Activated T-cell treated with anti-CD3 and anti-CD28 coated beads, Interleukin-2, amount 50 U/mL, for 24 hours (primary cell): Measurements from ENCODE around the gene TIMM10.

Source experiments
- DNase-seq: peaks from one replicate; pipeline ENCODE4 v3.0.0-alpha.2; 2020
- H3K27ac Mint-ChIP-seq: 2 replicates; pipeline ENCODE4 v1.8.0; 2020; ENCODE audit warnings: mild to moderate bottlenecking, mixed read lengths
- H3K27me3 Mint-ChIP-seq: 2 replicates; pipeline ENCODE4 v1.8.0; 2020; ENCODE audit warnings: mixed read lengths
- H3K36me3 Mint-ChIP-seq: 2 replicates; pipeline ENCODE4 v1.8.0; 2020; ENCODE audit warnings: low read depth, mixed read lengths
- H3K4me1 Mint-ChIP-seq: 2 replicates; pipeline ENCODE4 v1.8.0; 2020; ENCODE audit warnings: low read depth, mixed read lengths
- H3K4me3 Mint-ChIP-seq: 2 replicates; pipeline ENCODE4 v1.8.0; 2020; ENCODE audit warnings: mild to moderate bottlenecking, moderate library complexity, mixed read lengths
- H3K9me3 Mint-ChIP-seq: 2 replicates; pipeline ENCODE4 v1.8.0; 2020; ENCODE audit warnings: mixed read lengths

Gene TIMM10

GRCh38 chr11:57502376-57502775 is 28.2 kb downstream of the TIMM10 start:
- no peak for DNase-seq
- no peaks in the 10 kb centered on the region for H3K9me3 Mint-ChIP-seq
- no peak overlapping the region for H3K4me3 Mint-ChIP-seq
- H3K27me3 Mint-ChIP-seq: no peaks in the 10 kb centered on the region
- H3K4me1 Mint-ChIP-seq: peaks cover 4% of the 10 kb centered on the region
- no peak overlapping the region for H3K27ac Mint-ChIP-seq
- peaks cover 66% of the 10 kb centered on the region for H3K36me3 Mint-ChIP-seq

- no peak overlapping the region for H3K27ac Mint-ChIP-seq
- no peaks in the 10 kb centered on the region for H3K9me3 Mint-ChIP-seq
- no peaks in the 10 kb centered on the region for H3K27me3 Mint-ChIP-seq
- no peak for DNase-seq
- no peak overlapping the region for H3K4me3 Mint-ChIP-seq
- H3K36me3 Mint-ChIP-seq: peaks cover 70% of the 10 kb centered on the region
- H3K4me1 Mint-ChIP-seq: peaks cover 4% of the 10 kb centered on the region
Measured at GRCh38 chr11:57501953-57502352, 28.6 kb downstream of the TIMM10 start.

- H3K36me3 Mint-ChIP-seq: peaks cover 74% of the 10 kb centered on the region
- no peak overlapping the region for H3K4me3 Mint-ChIP-seq
- DNase-seq: no peak
- H3K4me1 Mint-ChIP-seq: peaks cover 4% of the 10 kb centered on the region
- H3K27ac Mint-ChIP-seq: no peak overlapping the region
- no peaks in the 10 kb centered on the region for H3K27me3 Mint-ChIP-seq
- H3K9me3 Mint-ChIP-seq: no peaks in the 10 kb centered on the region
Measured at GRCh38 chr11:57500926-57501325, 29.6 kb downstream of the TIMM10 start.

- Mint-ChIP-seq H3K4me1 (peaks cover 4% of the 10 kb centered on the region), H3K36me3 (peaks cover 74% of the 10 kb centered on the region), H3K27me3 (no peaks in the 10 kb centered on the region), H3K4me3 (no peak overlapping the region), H3K9me3 (no peaks in the 10 kb centered on the region), H3K27ac (no peak overlapping the region)
- no peak for DNase-seq
Measured at GRCh38 chr11:57500515-57500914, 30.0 kb downstream of the TIMM10 start.

GRCh38 chr11:57499983-57500461 is 30.5 kb downstream of the TIMM10 start:
- Mint-ChIP-seq H3K36me3 (peaks cover 72% of the 10 kb centered on the region), H3K27me3 (no peaks in the 10 kb centered on the region), H3K27ac (no peak overlapping the region), H3K4me1 (peaks cover 4% of the 10 kb centered on the region), H3K9me3 (no peaks in the 10 kb centered on the region), H3K4me3 (no peak overlapping the region)
- no peak for DNase-seq

GRCh38 chr11:57499413-57499982 is 31.1 kb downstream of the TIMM10 start:
- Mint-ChIP-seq H3K36me3 (peaks cover 69% of the 10 kb centered on the region), H3K9me3 (no peaks in the 10 kb centered on the region), H3K27ac (no peak overlapping the region), H3K4me1 (peaks cover 5% of the 10 kb centered on the region), H3K4me3 (no peak overlapping the region), H3K27me3 (no peaks in the 10 kb centered on the region)
- DNase-seq: peak; percentile 66

- H3K36me3 Mint-ChIP-seq: peaks cover 75% of the 10 kb centered on the region
- peak overlapping the region; percentile 26 for H3K27ac Mint-ChIP-seq
- H3K4me3 Mint-ChIP-seq: no peak overlapping the region
Measured at GRCh38 chr11:57498540-57498939, 32.0 kb downstream of the TIMM10 start.

GRCh38 chr11:57497303-57498247 is 33.0 kb downstream of the TIMM10 start:
- no peak for DNase-seq
- Mint-ChIP-seq H3K4me1 (peaks cover 16% of the 10 kb centered on the region), H3K27ac (no peak overlapping the region), H3K9me3 (no peaks in the 10 kb centered on the region), H3K27me3 (no peaks in the 10 kb centered on the region), H3K36me3 (peaks cover 78% of the 10 kb centered on the region), H3K4me3 (no peak overlapping the region)

More at GRCh38 chr11:57498540-57498939, 32.0 kb downstream of the TIMM10 start:
- DNase-seq: no peak
- Mint-ChIP-seq H3K9me3 (no peaks in the 10 kb centered on the region), H3K27me3 (no peaks in the 10 kb centered on the region), H3K4me1 (peaks cover 14% of the 10 kb centered on the region)

- Mint-ChIP-seq H3K36me3 (peaks cover 75% of the 10 kb centered on the region), H3K27me3 (no peaks in the 10 kb centered on the region), H3K9me3 (no peaks in the 10 kb centered on the region), H3K4me3 (no peak overlapping the region), H3K4me1 (peaks cover 16% of the 10 kb centered on the region), H3K27ac (peak overlapping the region; percentile 26)
- no peak for DNase-seq
Measured at GRCh38 chr11:57496109-57496820, 34.3 kb downstream of the TIMM10 start.

- Mint-ChIP-seq H3K36me3 (peaks cover 81% of the 10 kb centered on the region), H3K4me1 (peaks cover 12% of the 10 kb centered on the region), H3K27ac (peak overlapping the region; percentile 95), H3K4me3 (no peak overlapping the region), H3K9me3 (no peaks in the 10 kb centered on the region), H3K27me3 (no peaks in the 10 kb centered on the region)
- peak; percentile 84 for DNase-seq
Measured at GRCh38 chr11:57493507-57494503, 36.7 kb downstream of the TIMM10 start.

GRCh38 chr11:57491371-57492061 is 39.0 kb downstream of the TIMM10 start:
- Mint-ChIP-seq H3K4me1 (peaks cover 12% of the 10 kb centered on the region), H3K27ac (no peak overlapping the region), H3K9me3 (no peaks in the 10 kb centered on the region), H3K27me3 (no peaks in the 10 kb centered on the region), H3K36me3 (peaks cover 79% of the 10 kb centered on the region), H3K4me3 (no peak overlapping the region)
- peak; percentile 69 for DNase-seq

GRCh38 chr11:57490456-57491248 is 39.9 kb downstream of the TIMM10 start:
- Mint-ChIP-seq H3K4me1 (peaks cover 12% of the 10 kb centered on the region), H3K36me3 (peaks cover 78% of the 10 kb centered on the region), H3K27me3 (no peaks in the 10 kb centered on the region), H3K27ac (no peak overlapping the region), H3K4me3 (no peak overlapping the region), H3K9me3 (no peaks in the 10 kb centered on the region)
- DNase-seq: no peak
